HEK293T (cell line): ENCODE measurements around the gene ENG.

ENCODE experiments used
- ARNT ChIP-seq: fragments of 450-650 bp; IDR thresholded peaks from 2 replicates; pipeline ENCODE4 v1.6.1; 2017; ENCODE audit warnings: mild to moderate bottlenecking
- BHLHE40 ChIP-seq: fragments of 450-650 bp; IDR thresholded peaks from 2 replicates; pipeline ENCODE4 v1.6.1; 2016; ENCODE audit warnings: mild to moderate bottlenecking, moderate library complexity, borderline replicate concordance
- ELF4 ChIP-seq: fragments of 450-650 bp; IDR thresholded peaks from 2 replicates; pipeline ENCODE4 v1.6.1; 2017; ENCODE audit warnings: antibody characterized with exemption
- FOXK2 ChIP-seq: fragments of 450-650 bp; IDR thresholded peaks from 2 replicates; pipeline ENCODE4 v1.6.1; 2016; ENCODE audit warnings: mild to moderate bottlenecking
- NFRKB ChIP-seq: fragments of 450-650 bp; IDR thresholded peaks from 2 replicates; pipeline ENCODE4 v1.6.1; 2016; ENCODE audit warnings: mild to moderate bottlenecking, moderate library complexity
- PKNOX1 ChIP-seq: fragments of 450-650 bp; IDR thresholded peaks from 2 replicates; pipeline ENCODE4 v1.6.1; 2016
- SP1 ChIP-seq: fragments of 450-650 bp; IDR thresholded peaks from 2 replicates; pipeline ENCODE4 v1.6.1; 2017
- SUZ12 ChIP-seq: fragments of 450-650 bp; IDR thresholded peaks from 2 replicates; pipeline ENCODE4 v1.6.1; 2016; ENCODE audit warnings: mild to moderate bottlenecking
- ZNF384 ChIP-seq: fragments of 450-650 bp; IDR thresholded peaks from 2 replicates; pipeline ENCODE4 v1.6.1; 2016

- no peak for TF ChIP-seq BHLHE40
- no peak for TF ChIP-seq SUZ12
- no peak for TF ChIP-seq FOXK2
- TF ChIP-seq NFRKB, result no peak
- no peak for TF ChIP-seq SP1
- no peak for TF ChIP-seq ARNT
- no peak for TF ChIP-seq ELF4
- no peak for TF ChIP-seq PKNOX1
- no peak for TF ChIP-seq ZNF384
Observed at GRCh38 chr9:127791085-127791484, 63.4 kb downstream of the ENG start.
